Fibroblast of lung (primary cell): ENCODE data around the gene PTCH2.

ENCODE experiments used
- CTCF ChIP-seq, 2 donors: IDR thresholded peaks in 1 of 2; conservative IDR thresholded peaks in 1 of 2; 1 replicate in 1 of 2; 2 replicates in 1 of 2; pipeline ENCODE4 v1.5.1; 2011 to 2012; ENCODE audit warnings: low read length in 2 of 2, control low read depth in 1 of 2, inconsistent platforms in 1 of 2, low read depth in 1 of 2, mild to moderate bottlenecking in 1 of 2
- EZH2 ChIP-seq: IDR thresholded peaks from 2 replicates; pipeline ENCODE4 v1.5.1; 2012; ENCODE audit warnings: low read length, control low read depth, mild to moderate bottlenecking; ENCODE audit errors: missing control alignments

GRCh38 chr1:44812822-44813543 lies 30.1 kb downstream of the PTCH2 start:
- no peak for TF ChIP-seq EZH2
- no peak for TF ChIP-seq CTCF (conservative IDR thresholded peaks at IDR 0.05 in 1 of 2, IDR thresholded peaks at IDR 0.05 in 1 of 2; ENCODE audit: low read depth in 1 of 2, low read length in 2 of 2)
